Sigmoid colon (tissue), 7 donors: ENCODE measurements around the gene SELE. TPM values are rescaled to one million over a fixed set of nuclear protein-coding genes. Genes with fewer than 3 reads are reported as not detected.

Experiments
- DNase-seq: peaks from one replicate; pipeline ENCODE4 v3.0.0-alpha.2; 2019
- H3K27ac ChIP-seq, 4 donors: fragments of 200-600 bp; sonication (generic); one replicate each; pipeline ENCODE4 v1.5.1; 2016 to 2019; ENCODE audit warnings: mild to moderate bottlenecking in 1 of 4
- H3K27me3 ChIP-seq, 3 donors: fragments of 200-600 bp; sonication (generic); one replicate each; pipeline ENCODE4 v1.5.1; 2019; ENCODE audit warnings: mild to moderate bottlenecking in 1 of 3
- H3K36me3 ChIP-seq, 4 donors: fragments of 200-600 bp; sonication (generic); one replicate each; pipeline ENCODE4 v1.5.1; 2016 to 2019
- H3K4me1 ChIP-seq, 4 donors: fragments of 200-600 bp; sonication (generic); one replicate each; pipeline ENCODE4 v1.5.1; 2017 to 2019
- H3K4me3 ChIP-seq, 4 donors: fragments of 200-600 bp; sonication (generic); one replicate each; pipeline ENCODE4 v1.5.1; 2017 to 2019; ENCODE audit warnings: mild to moderate bottlenecking in 2 of 4, moderate library complexity in 1 of 4
- H3K9me3 ChIP-seq, 4 donors: fragments of 200-600 bp in 3 of 4; sonication (generic) in 3 of 4; one replicate each; pipeline versions ENCODE4 v1.5.1 to v1.6.1; 2013 to 2019
- EP300 ChIP-seq, 4 donors: sonication (generic); formaldehyde crosslinking; IDR thresholded peaks; one replicate each; pipeline ENCODE4 v1.6.1; 2017; ENCODE audit warnings: antibody characterized with exemption in 4 of 4
- POLR2A ChIP-seq, 2 donors: fragments of 450-650 bp; IDR thresholded peaks; one replicate each; pipeline ENCODE4 v1.6.1; 2016; ENCODE audit warnings: antibody characterized with exemption in 2 of 2, mild to moderate bottlenecking in 2 of 2, moderate library complexity in 2 of 2
- POLR2AphosphoS5 ChIP-seq, 4 donors: sonication (generic); formaldehyde crosslinking; IDR thresholded peaks; one replicate each; pipeline ENCODE4 v1.6.1; 2017; ENCODE audit warnings: antibody characterized with exemption in 4 of 4
- whole genome bisulfite sequencing, 2 donors: extraction: QIAGEN DNeasy Blood & Tissue Kit; methylation state at CpG; one replicate each; pipeline ENCODE4 v1.1.7; 2013; 5-methylcytosine and 5-hydroxymethylcytosine counted together
- intact Hi-C: fragments of 100-400 bp; cut with DNase I; formaldehyde crosslinking; loops from one replicate; pipeline ENCODE4 v1.15.1; 2023
- polyA plus RNA-seq, 3 donors: library from polyadenylated mRNA; stranded (reverse); fragments of 200-250 nt; gene quantifications; one replicate each; pipeline ENCODE4 v1.2.3, GENCODE V29; 2013
- total RNA-seq, 4 donors: library from RNA; depleted of rRNA; stranded (reverse); fragments of >200 nt; gene quantifications; one replicate each; pipeline ENCODE4 v1.1.0, GENCODE V29; 2016
- TF ChIP-seq, protein P1 (sequence below), 4 experiments: fragments of 450-650 bp in 3 of 4; fragments of 200-600 bp in 1 of 4; IDR thresholded peaks; one replicate each; pipeline ENCODE4 v1.5.1; 2016 to 2019; ENCODE audit warnings: antibody characterized with exemption in 4 of 4, mild to moderate bottlenecking in 3 of 4, moderate library complexity in 2 of 4
- donor health status: healthy with polysubstance abuse.
- donor health status: Bipolar disorder and iron deficiency.
- donor health status: healthy.

SELE gene
- total and polyA plus RNA-seq, 7 donors: under 0.01 to 20.1 (median 1.2) TPM; not detected in 4

- Histone ChIP-seq H3K27me3 (no peaks in the 10 kb centered on the region), H3K27ac (no peak overlapping the region), H3K4me3 (no peak overlapping the region), H3K36me3 (no peaks in the 10 kb centered on the region), H3K9me3 (no peaks in the 10 kb centered on the region), H3K4me1 (no peaks in the 10 kb centered on the region)
- no peak for TF ChIP-seq POLR2A (IDR thresholded peaks at IDR 0.05)
- no peak for TF ChIP-seq EP300 (IDR thresholded peaks at IDR 0.05)
- TF ChIP-seq POLR2AphosphoS5 (IDR thresholded peaks at IDR 0.05): no peak
- TF ChIP-seq, protein P1, sequence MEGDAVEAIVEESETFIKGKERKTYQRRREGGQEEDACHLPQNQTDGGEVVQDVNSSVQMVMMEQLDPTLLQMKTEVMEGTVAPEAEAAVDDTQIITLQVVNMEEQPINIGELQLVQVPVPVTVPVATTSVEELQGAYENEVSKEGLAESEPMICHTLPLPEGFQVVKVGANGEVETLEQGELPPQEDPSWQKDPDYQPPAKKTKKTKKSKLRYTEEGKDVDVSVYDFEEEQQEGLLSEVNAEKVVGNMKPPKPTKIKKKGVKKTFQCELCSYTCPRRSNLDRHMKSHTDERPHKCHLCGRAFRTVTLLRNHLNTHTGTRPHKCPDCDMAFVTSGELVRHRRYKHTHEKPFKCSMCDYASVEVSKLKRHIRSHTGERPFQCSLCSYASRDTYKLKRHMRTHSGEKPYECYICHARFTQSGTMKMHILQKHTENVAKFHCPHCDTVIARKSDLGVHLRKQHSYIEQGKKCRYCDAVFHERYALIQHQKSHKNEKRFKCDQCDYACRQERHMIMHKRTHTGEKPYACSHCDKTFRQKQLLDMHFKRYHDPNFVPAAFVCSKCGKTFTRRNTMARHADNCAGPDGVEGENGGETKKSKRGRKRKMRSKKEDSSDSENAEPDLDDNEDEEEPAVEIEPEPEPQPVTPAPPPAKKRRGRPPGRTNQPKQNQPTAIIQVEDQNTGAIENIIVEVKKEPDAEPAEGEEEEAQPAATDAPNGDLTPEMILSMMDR (IDR thresholded peaks at IDR 0.05): no peak
- DNase-seq: no peak
- 46 to 88% methylated on average over 3 of the region's 3 CpGs for WGBS, 2 donors
- intact Hi-C loops: no loop called here
These were observed 34.9 kb downstream of the SELE start for GRCh38 chr1:169698976-169699375.

DNA sequence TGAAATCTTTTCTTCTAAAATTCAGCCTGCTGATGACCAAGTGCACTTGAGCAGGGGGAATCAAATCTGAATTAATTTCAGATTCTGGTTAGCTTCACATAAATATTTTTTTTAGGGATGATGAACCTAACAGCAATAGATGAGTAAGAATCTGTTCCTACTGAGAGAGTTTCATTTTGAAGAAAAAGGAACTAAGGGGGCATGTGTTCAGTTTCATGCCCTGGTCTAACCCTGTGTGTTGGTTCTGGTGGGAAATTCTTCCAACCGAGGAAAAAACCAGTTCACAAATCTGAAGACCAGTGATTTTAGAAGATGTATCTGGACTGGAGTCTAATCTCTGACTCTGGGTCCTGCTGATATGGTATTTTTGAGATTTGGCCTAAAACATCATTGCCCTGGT, 36.1 kb downstream of the SELE start:
- no peak for DNase-seq
- no peaks in the 10 kb centered on the region for H3K4me1 ChIP-seq

GRCh38 chr1:169696273-169697100, 37.4 kb downstream of the SELE start:
- no peak for DNase-seq
- no peak overlapping the region for H3K27ac ChIP-seq
- 48 to 67% methylated on average over 3 of the region's 3 CpGs for WGBS, 2 donors
- no peaks in the 10 kb centered on the region for H3K9me3 ChIP-seq
- H3K27me3 ChIP-seq: no peaks in the 10 kb centered on the region
- TF ChIP-seq EP300 (IDR thresholded peaks at IDR 0.05) (no peak), POLR2A (IDR thresholded peaks at IDR 0.05) (no peak), POLR2AphosphoS5 (IDR thresholded peaks at IDR 0.05) (no peak)
- TF ChIP-seq, protein P1 (IDR thresholded peaks at IDR 0.05): no peak
- no peaks in the 10 kb centered on the region for H3K36me3 ChIP-seq
- intact Hi-C loops: no loop called here
- H3K4me1 ChIP-seq: no peaks in the 10 kb centered on the region
- no peak overlapping the region for H3K4me3 ChIP-seq

More for the DNA sequence above, 36.1 kb downstream of the SELE start:
- TF ChIP-seq POLR2AphosphoS5 (IDR thresholded peaks at IDR 0.05) (no peak), POLR2A (IDR thresholded peaks at IDR 0.05) (no peak), EP300 (IDR thresholded peaks at IDR 0.05) (no peak)
- TF ChIP-seq, protein P1 (IDR thresholded peaks at IDR 0.05): no peak
- Histone ChIP-seq H3K4me3 (no peak overlapping the region), H3K36me3 (no peaks in the 10 kb centered on the region), H3K27ac (no peak overlapping the region), H3K27me3 (no peaks in the 10 kb centered on the region), H3K9me3 (no peaks in the 10 kb centered on the region)
- intact Hi-C loops: no loop called here
- WGBS, 2 donors: 65 to 85% methylated on average over 1 of the region's 1 CpG

DNA sequence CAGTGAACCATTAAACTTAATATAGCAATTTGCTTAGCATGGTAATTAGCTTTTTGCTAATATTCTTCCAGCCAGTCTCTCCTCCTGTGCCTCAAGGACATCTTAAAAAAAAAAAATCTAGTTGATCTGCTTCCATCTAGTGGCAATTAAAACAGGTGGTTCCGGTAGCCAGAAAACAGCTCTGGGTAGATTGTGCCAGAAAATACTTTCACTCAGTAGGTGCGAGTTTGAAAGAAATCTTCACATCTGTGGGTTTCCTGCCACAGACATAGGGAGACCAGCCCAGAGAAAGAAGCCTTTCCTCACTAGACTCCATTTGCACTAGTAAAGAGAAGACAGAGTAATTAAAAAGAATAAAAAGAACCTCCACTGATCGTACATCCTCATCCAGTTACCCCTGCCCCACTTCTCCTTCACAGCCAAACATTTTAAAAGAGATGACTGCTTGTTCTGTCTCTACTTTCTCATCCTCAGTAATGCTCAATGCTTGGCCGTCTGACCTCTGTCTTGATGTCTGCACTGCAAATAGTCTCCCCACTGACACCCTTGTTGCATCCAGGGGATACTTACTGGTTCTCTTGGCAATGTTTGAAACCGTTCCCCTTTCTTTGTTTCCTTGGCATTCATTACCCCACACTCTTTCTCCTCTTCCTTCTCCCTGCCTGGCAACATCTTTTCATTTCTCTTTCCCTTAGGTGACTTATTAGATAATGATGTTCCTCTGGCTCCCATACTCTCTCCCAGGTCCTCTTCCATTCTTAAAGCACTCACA, 39.4 kb downstream of the SELE start:
- WGBS, 2 donors: 45 to 51% methylated on average over 5 of the region's 5 CpGs
- Histone ChIP-seq H3K27me3 (no peaks in the 10 kb centered on the region), H3K4me3 (no peak overlapping the region), H3K36me3 (no peaks in the 10 kb centered on the region), H3K9me3 (no peaks in the 10 kb centered on the region), H3K4me1 (no peaks in the 10 kb centered on the region), H3K27ac (no peak overlapping the region)
- intact Hi-C loops: no loop called here
- no peak for DNase-seq
- no peak for TF ChIP-seq EP300 (IDR thresholded peaks at IDR 0.05)
- no peak for TF ChIP-seq POLR2A (IDR thresholded peaks at IDR 0.05)
- TF ChIP-seq POLR2AphosphoS5 (IDR thresholded peaks at IDR 0.05): no peak
- TF ChIP-seq, protein P1 (IDR thresholded peaks at IDR 0.05): no peak
